Regular cardiac myocyte (primary cell): ENCODE results near the gene ELFN2. TPM values are rescaled to one million over a fixed set of nuclear protein-coding genes. Genes with fewer than 3 reads are reported as not detected.

Experiments
- total RNA-seq: library from RNA; depleted of rRNA; stranded (reverse); fragments of >200 nt; gene quantifications from 2 replicates; pipeline ENCODE4 v1.2.3, GENCODE V29; 2014

ELFN2 gene, protein sequence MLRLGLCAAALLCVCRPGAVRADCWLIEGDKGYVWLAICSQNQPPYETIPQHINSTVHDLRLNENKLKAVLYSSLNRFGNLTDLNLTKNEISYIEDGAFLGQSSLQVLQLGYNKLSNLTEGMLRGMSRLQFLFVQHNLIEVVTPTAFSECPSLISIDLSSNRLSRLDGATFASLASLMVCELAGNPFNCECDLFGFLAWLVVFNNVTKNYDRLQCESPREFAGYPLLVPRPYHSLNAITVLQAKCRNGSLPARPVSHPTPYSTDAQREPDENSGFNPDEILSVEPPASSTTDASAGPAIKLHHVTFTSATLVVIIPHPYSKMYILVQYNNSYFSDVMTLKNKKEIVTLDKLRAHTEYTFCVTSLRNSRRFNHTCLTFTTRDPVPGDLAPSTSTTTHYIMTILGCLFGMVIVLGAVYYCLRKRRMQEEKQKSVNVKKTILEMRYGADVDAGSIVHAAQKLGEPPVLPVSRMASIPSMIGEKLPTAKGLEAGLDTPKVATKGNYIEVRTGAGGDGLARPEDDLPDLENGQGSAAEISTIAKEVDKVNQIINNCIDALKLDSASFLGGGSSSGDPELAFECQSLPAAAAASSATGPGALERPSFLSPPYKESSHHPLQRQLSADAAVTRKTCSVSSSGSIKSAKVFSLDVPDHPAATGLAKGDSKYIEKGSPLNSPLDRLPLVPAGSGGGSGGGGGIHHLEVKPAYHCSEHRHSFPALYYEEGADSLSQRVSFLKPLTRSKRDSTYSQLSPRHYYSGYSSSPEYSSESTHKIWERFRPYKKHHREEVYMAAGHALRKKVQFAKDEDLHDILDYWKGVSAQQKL
- under 0.01 TPM in 1 of 2 replicates, not detected in the other for total RNA-seq

DNA sequence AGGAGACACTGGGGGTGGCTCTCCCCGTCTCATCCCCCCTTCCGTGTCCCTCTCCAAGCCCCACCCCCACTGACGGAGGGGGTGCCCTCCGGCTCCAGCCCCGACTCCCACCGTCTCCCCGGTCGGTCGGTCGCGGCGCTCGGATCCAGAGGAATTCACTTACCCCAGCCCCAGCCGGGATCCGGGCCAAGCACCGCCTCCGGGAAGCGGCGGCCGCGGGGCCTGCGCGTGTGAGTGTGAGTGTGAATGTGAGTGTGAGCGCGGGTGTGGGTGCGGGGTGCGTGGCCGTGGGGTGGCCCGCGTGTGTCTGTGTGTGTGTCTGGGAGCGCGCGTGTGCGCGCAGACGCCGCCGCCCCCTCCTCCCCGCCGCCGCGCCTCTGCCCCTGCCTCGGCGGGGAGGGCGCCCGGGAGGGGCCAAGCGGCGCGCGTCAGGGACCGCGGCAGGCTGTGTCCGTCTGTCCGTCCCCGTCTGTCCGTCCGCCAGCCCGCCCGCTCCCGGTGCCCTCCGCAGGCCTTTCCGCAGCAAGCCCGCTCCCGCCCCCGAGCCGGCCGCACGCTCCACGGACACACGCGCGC lies at the start of gene ELFN2:
Gene ELFN2 (minus strand): TSS at position 345 of the 576 bp plus-strand sequence. CDS start 51,945 bp downstream, outside the sequence.

Other genes starting within 250 kb of the ELFN2 start
- gene C1QTNF6, start 239.2 kb downstream of the ELFN2 start, total RNA-seq = 3.5 and 5.6 TPM in 2 replicates
- gene SSTR3, start 215.0 kb downstream of the ELFN2 start, total RNA-seq = not detected in 2 replicates
- 10.7 and 13.0 TPM in 2 replicates for gene RAC2, start 183.2 kb downstream of the ELFN2 start, total RNA-seq
- gene CYTH4, start 145.0 kb downstream of the ELFN2 start, total RNA-seq = under 0.01 and 0.28 TPM in 2 replicates
- gene MFNG, start 58.9 kb upstream of the ELFN2 start, total RNA-seq = 0.28 and 0.58 TPM in 2 replicates
- 2.8 and 3.6 TPM in 2 replicates for gene CARD10, start 91.9 kb upstream of the ELFN2 start, total RNA-seq
- 9.6 and 9.8 TPM in 2 replicates for gene CDC42EP1, start 133.0 kb upstream of the ELFN2 start, total RNA-seq
- not detected in 2 replicates for gene LGALS2, start 152.6 kb upstream of the ELFN2 start, total RNA-seq
- 38.6 and 46.0 TPM in 2 replicates for gene GGA1, start 181.4 kb upstream of the ELFN2 start, total RNA-seq
- 7.9 and 11.3 TPM in 2 replicates for gene SH3BP1, start 212.2 kb upstream of the ELFN2 start, total RNA-seq
- 14.4 and 21.7 TPM in 2 replicates for gene PDXP, start 231.2 kb upstream of the ELFN2 start, total RNA-seq
- 4,598 and 6,022 TPM in 2 replicates for gene LGALS1, start 248.2 kb upstream of the ELFN2 start, total RNA-seq